ENCODE data around the gene CAPN7.
A peak's percentile ranks its signal among the peaks of the same experiment; 100 is the strongest.

CAPN7 gene

GRCh38 chr3:15253023-15253697 is 47.1 kb downstream of the CAPN7 start:
- no peak for DNase-seq (ENCODE audit: low read depth)

GRCh38 chr3:15255215-15255614 is 49.2 kb downstream of the CAPN7 start:
- no peak for DNase-seq (ENCODE audit: low read depth)

- DNase-seq (ENCODE audit: low read depth), result no peak
Observed at GRCh38 chr3:15256861-15257341, 50.9 kb downstream of the CAPN7 start.

- no peak for DNase-seq (ENCODE audit: low read depth)
Observed at GRCh38 chr3:15258720-15259119, 52.7 kb downstream of the CAPN7 start.

GRCh38 chr3:15260531-15260930 is 54.5 kb downstream of the CAPN7 start:
- DNase-seq (ENCODE audit: low read depth), result no peak

GRCh38 chr3:15261274-15261673 is 55.2 kb downstream of the CAPN7 start:
- DNase-seq (ENCODE audit: low read depth), result no peak

GRCh38 chr3:15262021-15262420 is 56.0 kb downstream of the CAPN7 start:
- no peak for DNase-seq (ENCODE audit: low read depth)

GRCh38 chr3:15263120-15263519 is 57.1 kb downstream of the CAPN7 start:
- DNase-seq (ENCODE audit: low read depth), result no peak

GRCh38 chr3:15263926-15264325 is 57.9 kb downstream of the CAPN7 start:
- DNase-seq (ENCODE audit: low read depth), result no peak

- no peak for DNase-seq (ENCODE audit: low read depth)
Observed at GRCh38 chr3:15264486-15264885, 58.4 kb downstream of the CAPN7 start.

- no peak for DNase-seq (ENCODE audit: low read depth)
Observed at GRCh38 chr3:15265655-15266509, 59.8 kb downstream of the CAPN7 start.

- no peak for DNase-seq (ENCODE audit: low read depth)
Observed at GRCh38 chr3:15266510-15267376, 60.7 kb downstream of the CAPN7 start.

GRCh38 chr3:15267502-15267901 is 61.5 kb downstream of the CAPN7 start:
- no peak for DNase-seq (ENCODE audit: low read depth)

- DNase-seq (ENCODE audit: low read depth), result peak; percentile 77
Observed at GRCh38 chr3:15268033-15268631, 62.1 kb downstream of the CAPN7 start.

- DNase-seq (ENCODE audit: low read depth), result peak; percentile 83
Observed at GRCh38 chr3:15269091-15269989, 63.3 kb downstream of the CAPN7 start.

GRCh38 chr3:15271030-15271429 is 65.0 kb downstream of the CAPN7 start:
- no peak for DNase-seq (ENCODE audit: low read depth)

GRCh38 chr3:15271785-15272381 is 65.8 kb downstream of the CAPN7 start:
- DNase-seq (ENCODE audit: low read depth), result peak; percentile 56

GRCh38 chr3:15272426-15273196 is 66.6 kb downstream of the CAPN7 start:
- no peak for DNase-seq (ENCODE audit: low read depth)

- DNase-seq (ENCODE audit: low read depth), result no peak
Observed at GRCh38 chr3:15273227-15273626, 67.2 kb downstream of the CAPN7 start.
